HEK293 (cell line): Measurements from ENCODE around the gene BCR.

Experiments
- IKZF3 ChIP-seq: fragments of 450-650 bp; IDR thresholded peaks from 2 replicates; pipeline ENCODE4 v1.5.0; 2018; ENCODE audit warnings: missing biosample characterization, mild to moderate bottlenecking, missing genetic modification characterization, moderate library complexity
- KLF9 ChIP-seq: fragments of 450-650 bp; formaldehyde crosslinking; IDR thresholded peaks from 2 replicates; pipeline ENCODE4 v1.5.1; 2016; ENCODE audit warnings: missing biosample characterization, missing genetic modification characterization, low read depth
- SALL2 ChIP-seq: fragments of 450-650 bp; formaldehyde crosslinking; IDR thresholded peaks from 2 replicates; pipeline ENCODE4 v1.5.0; 2017; ENCODE audit warnings: missing biosample characterization, mild to moderate bottlenecking, missing genetic modification characterization, borderline replicate concordance
- YY1 ChIP-seq: fragments of 450-650 bp; formaldehyde crosslinking; IDR thresholded peaks from 2 replicates; pipeline ENCODE4 v1.5.1; 2018; ENCODE audit warnings: missing biosample characterization, missing genetic modification characterization
- ZNF211 ChIP-seq: fragments of 450-650 bp; formaldehyde crosslinking; IDR thresholded peaks from 2 replicates; pipeline ENCODE4 v1.5.1; 2016; ENCODE audit warnings: low read depth, missing biosample characterization, missing genetic modification characterization
- ZNF324 ChIP-seq: fragments of 450-650 bp; formaldehyde crosslinking; IDR thresholded peaks from 2 replicates; pipeline ENCODE4 v1.5.1; 2016; ENCODE audit warnings: missing biosample characterization, missing genetic modification characterization
- ZNF350 ChIP-seq: fragments of 450-650 bp; formaldehyde crosslinking; IDR thresholded peaks from 2 replicates; pipeline ENCODE4 v1.5.0; 2017; ENCODE audit warnings: missing biosample characterization, mild to moderate bottlenecking, missing genetic modification characterization
- ZNF561 ChIP-seq: fragments of 450-650 bp; IDR thresholded peaks from 2 replicates; pipeline ENCODE4 v1.5.1; 2018; ENCODE audit warnings: missing biosample characterization, missing genetic modification characterization, borderline replicate concordance
- ZNF610 ChIP-seq: fragments of 450-650 bp; formaldehyde crosslinking; IDR thresholded peaks from 2 replicates; pipeline ENCODE4 v1.5.1; 2016; ENCODE audit warnings: missing biosample characterization, missing genetic modification characterization, borderline replicate concordance
- ZNF777 ChIP-seq: fragments of 450-650 bp; formaldehyde crosslinking; IDR thresholded peaks from 2 replicates; pipeline ENCODE4 v1.5.1; 2017; ENCODE audit warnings: missing biosample characterization, missing genetic modification characterization, borderline replicate concordance
- TF ChIP-seq, protein P1 (sequence below): fragments of 450-650 bp; formaldehyde crosslinking; IDR thresholded peaks from 2 replicates; pipeline ENCODE4 v1.5.1; 2017; ENCODE audit warnings: missing biosample characterization, missing genetic modification characterization
- TF ChIP-seq, protein P2 (sequence below): fragments of 450-650 bp; formaldehyde crosslinking; IDR thresholded peaks from 2 replicates; pipeline ENCODE4 v1.5.1; 2016; ENCODE audit warnings: missing biosample characterization, missing genetic modification characterization

DNA sequence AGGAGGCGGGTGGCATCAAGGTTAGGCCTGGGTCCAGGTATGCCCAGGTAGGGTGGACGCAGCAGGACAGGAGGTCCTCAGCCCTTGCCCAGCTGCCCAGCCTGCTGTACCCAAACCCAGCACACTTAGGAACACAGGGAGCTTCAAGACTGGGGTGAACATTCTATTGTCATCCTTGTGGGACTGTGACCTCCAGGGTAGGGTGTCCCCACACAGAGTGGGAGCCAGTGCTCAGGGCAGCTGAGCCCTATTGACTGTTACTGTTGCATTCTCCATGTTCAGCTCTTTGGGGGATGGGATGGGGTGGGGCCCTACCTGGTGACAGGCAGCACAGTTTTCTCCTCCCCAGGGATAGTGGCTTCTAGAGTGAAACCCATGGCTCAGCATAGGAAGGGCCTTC is 106.0 kb downstream of the BCR start:
- TF ChIP-seq ZNF610 (tag by site-specific recombination) (no peak), KLF9 (no peak), ZNF324 (tag by site-specific recombination) (no peak), IKZF3 (tag by site-specific recombination) (no peak), ZNF211 (tag by site-specific recombination) (no peak), YY1 (tag by site-specific recombination) (no peak), ZNF777 (tag by site-specific recombination) (no peak), ZNF561 (no peak), ZNF350 (tag by site-specific recombination) (no peak), SALL2 (no peak)
- TF ChIP-seq, protein P1, sequence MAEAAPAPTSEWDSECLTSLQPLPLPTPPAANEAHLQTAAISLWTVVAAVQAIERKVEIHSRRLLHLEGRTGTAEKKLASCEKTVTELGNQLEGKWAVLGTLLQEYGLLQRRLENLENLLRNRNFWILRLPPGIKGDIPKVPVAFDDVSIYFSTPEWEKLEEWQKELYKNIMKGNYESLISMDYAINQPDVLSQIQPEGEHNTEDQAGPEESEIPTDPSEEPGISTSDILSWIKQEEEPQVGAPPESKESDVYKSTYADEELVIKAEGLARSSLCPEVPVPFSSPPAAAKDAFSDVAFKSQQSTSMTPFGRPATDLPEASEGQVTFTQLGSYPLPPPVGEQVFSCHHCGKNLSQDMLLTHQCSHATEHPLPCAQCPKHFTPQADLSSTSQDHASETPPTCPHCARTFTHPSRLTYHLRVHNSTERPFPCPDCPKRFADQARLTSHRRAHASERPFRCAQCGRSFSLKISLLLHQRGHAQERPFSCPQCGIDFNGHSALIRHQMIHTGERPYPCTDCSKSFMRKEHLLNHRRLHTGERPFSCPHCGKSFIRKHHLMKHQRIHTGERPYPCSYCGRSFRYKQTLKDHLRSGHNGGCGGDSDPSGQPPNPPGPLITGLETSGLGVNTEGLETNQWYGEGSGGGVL (tag by site-specific recombination): no peak
- TF ChIP-seq, protein P2, sequence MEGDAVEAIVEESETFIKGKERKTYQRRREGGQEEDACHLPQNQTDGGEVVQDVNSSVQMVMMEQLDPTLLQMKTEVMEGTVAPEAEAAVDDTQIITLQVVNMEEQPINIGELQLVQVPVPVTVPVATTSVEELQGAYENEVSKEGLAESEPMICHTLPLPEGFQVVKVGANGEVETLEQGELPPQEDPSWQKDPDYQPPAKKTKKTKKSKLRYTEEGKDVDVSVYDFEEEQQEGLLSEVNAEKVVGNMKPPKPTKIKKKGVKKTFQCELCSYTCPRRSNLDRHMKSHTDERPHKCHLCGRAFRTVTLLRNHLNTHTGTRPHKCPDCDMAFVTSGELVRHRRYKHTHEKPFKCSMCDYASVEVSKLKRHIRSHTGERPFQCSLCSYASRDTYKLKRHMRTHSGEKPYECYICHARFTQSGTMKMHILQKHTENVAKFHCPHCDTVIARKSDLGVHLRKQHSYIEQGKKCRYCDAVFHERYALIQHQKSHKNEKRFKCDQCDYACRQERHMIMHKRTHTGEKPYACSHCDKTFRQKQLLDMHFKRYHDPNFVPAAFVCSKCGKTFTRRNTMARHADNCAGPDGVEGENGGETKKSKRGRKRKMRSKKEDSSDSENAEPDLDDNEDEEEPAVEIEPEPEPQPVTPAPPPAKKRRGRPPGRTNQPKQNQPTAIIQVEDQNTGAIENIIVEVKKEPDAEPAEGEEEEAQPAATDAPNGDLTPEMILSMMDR (tag by site-specific recombination): no peak
